ENCODE data around the gene MAU2.

The MAU2 gene

GRCh38 chr19:19405971-19406877 lies 85.6 kb downstream of the MAU2 start:
- Histone ChIP-seq H3K4me1 (ENCODE audit: insufficient read depth, low read length) (peaks cover 39% of the 10 kb centered on the region), H3K9ac (ENCODE audit: low read depth, low read length) (peak overlapping the region; percentile 93), H3K27me3 (ENCODE audit: insufficient read depth, low read length) (no peaks in the 10 kb centered on the region), H3K27ac (ENCODE audit: low read depth, low read length) (peak overlapping the region; percentile 92), H3K9me3 (ENCODE audit: insufficient read depth, low read depth, low read length) (no peaks in the 10 kb centered on the region), H3K36me3 (ENCODE audit: insufficient read depth, low read length) (no peaks in the 10 kb centered on the region), H3K4me3 (ENCODE audit: low read length) (peak overlapping the region; percentile 92)
- 1% methylated on average over 87 of the region's 87 CpGs for WGBS

GRCh38 chr19:19406878-19407632 lies 86.4 kb downstream of the MAU2 start:
- Histone ChIP-seq H3K9ac (ENCODE audit: low read depth, low read length) (peak overlapping the region; percentile 82), H3K4me3 (ENCODE audit: low read length) (peak overlapping the region; percentile 92), H3K36me3 (ENCODE audit: insufficient read depth, low read length) (peaks cover 5% of the 10 kb centered on the region; the same call in 1 of the 2 replicates), H3K9me3 (ENCODE audit: insufficient read depth, low read depth, low read length) (no peaks in the 10 kb centered on the region), H3K4me1 (ENCODE audit: insufficient read depth, low read length) (peaks cover 39% of the 10 kb centered on the region), H3K27me3 (ENCODE audit: insufficient read depth, low read length) (no peaks in the 10 kb centered on the region), H3K27ac (ENCODE audit: low read depth, low read length) (peak overlapping the region; percentile 69; the same call in 1 of the 2 replicates)
- WGBS, result 50% methylated on average over 11 of the region's 12 CpGs

DNA sequence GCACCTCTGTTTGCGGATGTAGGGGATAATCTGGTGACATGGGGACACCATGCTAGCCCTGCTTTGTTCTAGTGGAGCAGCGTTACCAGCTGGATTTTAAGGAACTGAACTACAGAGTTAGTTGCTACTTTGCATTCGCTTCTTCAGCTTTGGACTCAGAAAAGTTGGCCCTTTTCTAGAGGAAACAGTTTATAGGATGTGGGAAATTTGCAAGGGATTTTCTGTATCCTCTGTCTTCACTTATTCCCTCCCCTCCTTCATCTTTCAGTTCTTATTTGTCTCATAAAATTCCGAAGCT lies 87.0 kb downstream of the MAU2 start:
- H3K27ac ChIP-seq (ENCODE audit: low read depth, low read length), result no peak overlapping the region
- peaks cover 5% of the 10 kb centered on the region; the same call in 1 of the 2 replicates for H3K36me3 ChIP-seq (ENCODE audit: insufficient read depth, low read length)
- H3K27me3 ChIP-seq (ENCODE audit: insufficient read depth, low read length), result no peaks in the 10 kb centered on the region
- no peaks in the 10 kb centered on the region for H3K9me3 ChIP-seq (ENCODE audit: insufficient read depth, low read depth, low read length)
- no peak overlapping the region for H3K9ac ChIP-seq (ENCODE audit: low read depth, low read length)
- H3K4me1 ChIP-seq (ENCODE audit: insufficient read depth, low read length), result peaks cover 39% of the 10 kb centered on the region
- 90% methylated on average over 4 of the region's 4 CpGs for WGBS
- peak overlapping the region; percentile 92 for H3K4me3 ChIP-seq (ENCODE audit: low read length)

Data from HUES64 (cell line).